HL-60 (cell line): ENCODE results near the gene CCSER1.
"Not testable (repeated sequence)": the region's sequence is repeated elsewhere in the genome, so short reads cannot be mapped to it uniquely, and the experiment has no call there.

Source experiments
- POLR2AphosphoS5 ChIP-seq: IDR thresholded peaks from 2 replicates; pipeline ENCODE4 v1.6.1; 2012; ENCODE audit warnings: low read depth
- TF ChIP-seq, protein P1 (sequence below): IDR thresholded peaks from one replicate; pipeline ENCODE4 v1.5.1; 2011; ENCODE audit warnings: low read length, control low read depth, inconsistent platforms; ENCODE audit not compliant: insufficient read depth

DNA sequence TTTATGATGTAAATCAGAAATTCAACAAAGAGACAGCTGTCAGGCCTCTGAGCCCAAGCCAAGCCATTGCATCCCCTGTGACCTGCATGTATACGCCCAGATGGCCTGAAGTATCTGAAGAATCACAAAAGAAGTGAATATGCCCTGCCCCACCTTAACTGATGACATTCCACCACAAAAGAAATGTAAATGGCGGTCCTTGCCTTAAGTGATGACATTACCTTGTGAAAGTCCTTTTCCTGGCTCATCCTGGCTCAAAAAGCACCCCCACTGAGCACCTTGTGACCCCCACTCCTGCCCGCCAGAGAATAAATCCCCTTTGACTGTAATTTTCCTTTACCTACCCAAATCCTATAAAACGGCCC lies 1496.4 kb downstream of the CCSER1 start:
- TF ChIP-seq, protein P1, sequence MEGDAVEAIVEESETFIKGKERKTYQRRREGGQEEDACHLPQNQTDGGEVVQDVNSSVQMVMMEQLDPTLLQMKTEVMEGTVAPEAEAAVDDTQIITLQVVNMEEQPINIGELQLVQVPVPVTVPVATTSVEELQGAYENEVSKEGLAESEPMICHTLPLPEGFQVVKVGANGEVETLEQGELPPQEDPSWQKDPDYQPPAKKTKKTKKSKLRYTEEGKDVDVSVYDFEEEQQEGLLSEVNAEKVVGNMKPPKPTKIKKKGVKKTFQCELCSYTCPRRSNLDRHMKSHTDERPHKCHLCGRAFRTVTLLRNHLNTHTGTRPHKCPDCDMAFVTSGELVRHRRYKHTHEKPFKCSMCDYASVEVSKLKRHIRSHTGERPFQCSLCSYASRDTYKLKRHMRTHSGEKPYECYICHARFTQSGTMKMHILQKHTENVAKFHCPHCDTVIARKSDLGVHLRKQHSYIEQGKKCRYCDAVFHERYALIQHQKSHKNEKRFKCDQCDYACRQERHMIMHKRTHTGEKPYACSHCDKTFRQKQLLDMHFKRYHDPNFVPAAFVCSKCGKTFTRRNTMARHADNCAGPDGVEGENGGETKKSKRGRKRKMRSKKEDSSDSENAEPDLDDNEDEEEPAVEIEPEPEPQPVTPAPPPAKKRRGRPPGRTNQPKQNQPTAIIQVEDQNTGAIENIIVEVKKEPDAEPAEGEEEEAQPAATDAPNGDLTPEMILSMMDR, result not testable (repeated sequence)
- TF ChIP-seq POLR2AphosphoS5, result not testable (repeated sequence)
